Left lung (tissue), 10 donors: ENCODE measurements around the gene CACNA1C. TPM values are rescaled to one million over a fixed set of nuclear protein-coding genes. Genes with fewer than 3 reads are reported as not detected.

Source experiments
- ATAC-seq: fragments of 200-7000 bp; cut with Tn5 transposase; one replicate; pipeline ENCODE4 v1.9.1; 2020; ENCODE audit warnings: moderate library complexity
- DNase-seq, 4 donors: peaks; one replicate each; pipeline ENCODE4 v3.0.0-alpha.2; 2013 to 2020
- H3K27ac ChIP-seq, 2 donors: fragments of 200-600 bp; sonication (generic) in 1 of 2; one replicate each; pipeline versions ENCODE4 v1.5.0 to v1.8.0; 2020 to 2021
- H3K27me3 ChIP-seq, 2 donors: fragments of 200-600 bp; sonication (generic) in 1 of 2; one replicate each; pipeline versions ENCODE4 v1.5.0 to v1.8.0; 2020 to 2021
- H3K36me3 ChIP-seq, 2 donors: fragments of 200-600 bp; sonication (generic) in 1 of 2; one replicate each; pipeline versions ENCODE4 v1.5.0 to v1.8.0; 2020 to 2021
- H3K4me1 ChIP-seq, 2 donors: fragments of 200-600 bp; one replicate each; pipeline ENCODE4 v1.8.0; 2021
- H3K4me3 ChIP-seq, 2 donors: fragments of 200-600 bp; sonication (generic) in 1 of 2; one replicate each; pipeline versions ENCODE4 v1.5.0 to v1.8.0; 2020 to 2021; ENCODE audit warnings: mild to moderate bottlenecking in 1 of 2
- H3K9me3 ChIP-seq, 2 donors: fragments of 200-600 bp; sonication (generic) in 1 of 2; one replicate each; pipeline versions ENCODE4 v1.5.0 to v1.8.0; 2020 to 2021
- intact Hi-C, 2 donors: fragments of 100-400 bp; cut with DNase I; formaldehyde crosslinking; loops; one replicate each; pipeline versions ENCODE4 v1.11.2 to v1.14.2; 2022
- polyA plus RNA-seq, 6 donors: library from polyadenylated mRNA; unstranded; fragments of 120-200 nt; gene quantifications; one replicate each; pipeline ENCODE4 v1.2.1, GENCODE V29; 2013; ENCODE audit not compliant: insufficient read length in 6 of 6
- total RNA-seq, 2 donors: library from RNA; stranded (reverse); fragmentation: NEBNext Ultra II Directional; extraction: Animal tissue kit (Norgen Biotek cat#: 25700); gene quantifications; one replicate each; pipeline ENCODE4 v1.2.1, GENCODE V29; 2021
- TF ChIP-seq, protein P1 (sequence below), 2 donors: fragments of 200-600 bp; sonication (generic) in 1 of 2; IDR thresholded peaks; one replicate each; pipeline versions ENCODE4 v1.5.0 to v1.8.0; 2021; ENCODE audit warnings: antibody characterized with exemption in 2 of 2
- donor health status: DM: no; HTN: yes; CAD: no.
- donor health status: DM: no; HTN: no; CAD: no.

The CACNA1C gene
- total and polyA plus RNA-seq, 8 donors, result 11.9 to 21.9 (median 14.2) TPM

DNA sequence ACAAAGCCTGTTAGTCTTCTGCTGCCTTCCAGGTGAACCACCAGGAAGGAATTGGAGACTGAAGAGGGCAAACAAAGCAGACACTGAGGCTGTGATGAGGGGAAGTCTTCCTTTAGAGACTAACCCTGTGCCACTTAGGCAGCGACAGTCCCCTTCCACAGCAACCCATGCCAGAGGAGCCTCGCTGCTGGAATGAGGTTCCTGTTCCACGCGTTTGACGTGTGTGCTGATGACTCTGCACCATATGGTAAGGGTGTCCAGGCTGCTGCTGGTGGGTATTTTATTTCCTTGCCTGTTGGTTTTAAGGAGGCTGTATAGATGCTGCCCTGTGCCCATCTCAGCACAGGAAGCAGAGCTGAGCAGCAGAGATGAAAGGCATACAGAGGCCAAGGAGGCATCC is 380.1 kb downstream of the CACNA1C start:
- no peak for DNase-seq
- H3K27me3 ChIP-seq, result no peaks in the 10 kb centered on the region
- H3K27ac ChIP-seq, result no peak overlapping the region
- TF ChIP-seq, protein P1, sequence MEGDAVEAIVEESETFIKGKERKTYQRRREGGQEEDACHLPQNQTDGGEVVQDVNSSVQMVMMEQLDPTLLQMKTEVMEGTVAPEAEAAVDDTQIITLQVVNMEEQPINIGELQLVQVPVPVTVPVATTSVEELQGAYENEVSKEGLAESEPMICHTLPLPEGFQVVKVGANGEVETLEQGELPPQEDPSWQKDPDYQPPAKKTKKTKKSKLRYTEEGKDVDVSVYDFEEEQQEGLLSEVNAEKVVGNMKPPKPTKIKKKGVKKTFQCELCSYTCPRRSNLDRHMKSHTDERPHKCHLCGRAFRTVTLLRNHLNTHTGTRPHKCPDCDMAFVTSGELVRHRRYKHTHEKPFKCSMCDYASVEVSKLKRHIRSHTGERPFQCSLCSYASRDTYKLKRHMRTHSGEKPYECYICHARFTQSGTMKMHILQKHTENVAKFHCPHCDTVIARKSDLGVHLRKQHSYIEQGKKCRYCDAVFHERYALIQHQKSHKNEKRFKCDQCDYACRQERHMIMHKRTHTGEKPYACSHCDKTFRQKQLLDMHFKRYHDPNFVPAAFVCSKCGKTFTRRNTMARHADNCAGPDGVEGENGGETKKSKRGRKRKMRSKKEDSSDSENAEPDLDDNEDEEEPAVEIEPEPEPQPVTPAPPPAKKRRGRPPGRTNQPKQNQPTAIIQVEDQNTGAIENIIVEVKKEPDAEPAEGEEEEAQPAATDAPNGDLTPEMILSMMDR (IDR thresholded peaks at IDR 0.05), result no peak
- ATAC-seq, result no peak
- H3K4me3 ChIP-seq, result no peak overlapping the region
- H3K9me3 ChIP-seq, result no peaks in the 10 kb centered on the region
- intact Hi-C loops, result no loop called here
- no peaks in the 10 kb centered on the region for H3K36me3 ChIP-seq
- H3K4me1 ChIP-seq, result no peaks in the 10 kb centered on the region

DNA sequence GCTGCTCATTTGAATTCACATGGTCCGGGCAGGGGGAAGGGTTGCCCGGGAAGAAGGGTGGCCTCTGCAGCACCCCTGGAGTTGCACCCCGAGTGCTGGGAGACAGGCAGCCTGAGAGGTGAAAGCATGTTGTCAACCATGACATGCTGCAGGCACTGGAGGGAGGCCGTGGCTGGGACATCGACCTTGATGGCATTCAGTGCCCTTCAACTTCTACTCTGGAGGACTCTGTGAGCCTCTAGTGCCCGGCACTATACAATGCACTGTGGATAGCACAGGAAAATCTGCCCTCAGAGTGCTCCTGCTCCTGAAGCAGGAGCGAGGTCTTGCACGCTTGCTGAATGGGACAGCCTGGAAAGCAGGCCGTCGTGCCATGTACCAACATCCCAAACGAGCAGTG is 382.7 kb downstream of the CACNA1C start:
- no peaks in the 10 kb centered on the region for H3K4me1 ChIP-seq
- ATAC-seq, result no peak
- no peak overlapping the region for H3K4me3 ChIP-seq
- no peaks in the 10 kb centered on the region for H3K9me3 ChIP-seq
- no peak for DNase-seq
- no peak overlapping the region for H3K27ac ChIP-seq
- H3K36me3 ChIP-seq, result no peaks in the 10 kb centered on the region
- no peaks in the 10 kb centered on the region for H3K27me3 ChIP-seq
- intact Hi-C loops, result no loop called here
- TF ChIP-seq, protein P1 (IDR thresholded peaks at IDR 0.05), result no peak

DNA sequence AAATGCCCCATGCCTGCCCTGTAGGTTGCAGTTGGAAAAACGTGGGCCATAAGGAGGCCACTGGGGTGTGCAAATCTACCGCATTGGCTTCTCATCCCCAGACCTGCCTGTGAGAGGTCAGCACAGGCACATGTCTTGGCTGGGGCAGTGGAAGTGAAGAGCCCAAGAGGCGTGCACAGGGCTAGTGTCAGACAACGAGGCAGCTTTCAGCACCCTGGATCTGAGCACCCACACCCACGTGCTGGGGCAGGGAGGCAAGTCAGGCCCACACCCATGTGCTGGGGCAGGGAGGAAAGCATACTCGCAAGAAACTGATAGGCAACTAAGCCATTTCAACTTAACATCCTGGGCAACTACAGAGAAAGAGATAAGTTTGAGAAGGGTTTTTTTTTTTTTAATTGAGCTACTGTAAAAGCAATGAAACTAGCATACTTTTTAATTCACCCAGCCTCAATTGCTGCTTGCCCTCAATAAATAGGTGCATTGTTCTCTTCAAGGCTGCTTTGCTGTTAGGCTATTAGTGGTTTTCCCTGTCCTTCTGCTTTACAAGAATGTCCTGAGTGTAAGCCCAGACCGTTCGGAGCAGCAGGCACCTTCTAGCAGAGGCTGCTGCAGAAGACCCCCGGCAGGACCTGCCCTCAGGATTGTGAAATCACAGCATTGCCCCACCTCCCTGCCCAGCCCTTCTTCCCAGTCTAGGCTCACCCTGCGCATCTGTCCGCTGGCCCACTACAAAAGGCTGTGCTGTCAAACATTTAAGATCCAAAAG is 386.7 kb downstream of the CACNA1C start:
- Histone ChIP-seq H3K27me3 (no peaks in the 10 kb centered on the region), H3K36me3 (no peaks in the 10 kb centered on the region), H3K4me3 (no peak overlapping the region), H3K9me3 (no peaks in the 10 kb centered on the region), H3K27ac (no peak overlapping the region), H3K4me1 (no peaks in the 10 kb centered on the region)
- intact Hi-C loops, result no loop called here
- ATAC-seq, result peak; percentile 10
- TF ChIP-seq, protein P1 (IDR thresholded peaks at IDR 0.05), result no peak
- DNase-seq, result no peak

DNA sequence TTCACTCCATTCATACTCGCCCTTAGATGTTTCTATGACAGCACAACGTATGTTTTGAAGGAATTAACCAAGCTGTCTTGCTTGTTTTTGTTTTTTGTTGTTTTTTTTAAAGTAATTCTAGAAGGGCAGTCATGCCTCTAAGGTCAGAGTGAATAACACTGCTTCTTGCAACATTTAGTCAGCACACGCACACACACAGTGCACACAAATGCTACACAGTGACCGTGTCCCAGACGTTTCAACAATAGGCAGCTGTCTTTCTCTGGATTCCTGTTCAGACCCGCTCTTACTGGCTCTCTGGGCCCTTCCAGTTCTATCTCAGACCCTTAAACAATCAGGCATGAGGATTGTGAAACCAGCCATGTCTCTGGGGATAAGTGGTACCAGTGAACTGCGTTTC is 391.0 kb downstream of the CACNA1C start:
- no peaks in the 10 kb centered on the region for H3K36me3 ChIP-seq
- H3K27me3 ChIP-seq, result no peaks in the 10 kb centered on the region
- no peaks in the 10 kb centered on the region for H3K9me3 ChIP-seq
- DNase-seq (no peak), ATAC-seq (no peak)
- no peak overlapping the region for H3K27ac ChIP-seq
- TF ChIP-seq, protein P1 (IDR thresholded peaks at IDR 0.05), result no peak
- no peak overlapping the region for H3K4me3 ChIP-seq
- H3K4me1 ChIP-seq, result no peaks in the 10 kb centered on the region
- intact Hi-C loops, result no loop called here

DNA sequence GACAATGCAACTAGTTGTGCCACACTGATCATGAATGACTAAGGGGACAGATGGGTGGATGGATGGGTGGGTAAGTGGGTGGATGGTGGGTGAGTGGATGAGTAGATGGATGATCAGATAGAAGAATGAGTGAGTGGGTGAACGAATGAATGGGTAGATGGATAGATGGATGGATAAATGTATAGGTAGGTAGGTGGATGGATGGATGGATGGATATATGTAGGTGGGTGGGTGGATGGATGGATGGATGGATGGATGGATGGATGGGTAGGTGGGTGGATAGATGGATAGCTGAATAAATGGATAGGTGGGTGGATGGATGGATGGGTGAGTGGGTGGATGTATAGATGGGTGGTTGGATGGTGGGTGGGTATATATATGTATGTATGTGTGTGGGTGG is 393.2 kb downstream of the CACNA1C start:
- no peaks in the 10 kb centered on the region for H3K36me3 ChIP-seq
- H3K4me3 ChIP-seq, result no peak overlapping the region
- no peak for ATAC-seq
- TF ChIP-seq, protein P1 (IDR thresholded peaks at IDR 0.05), result no peak
- H3K27me3 ChIP-seq, result no peaks in the 10 kb centered on the region
- H3K4me1 ChIP-seq, result no peaks in the 10 kb centered on the region
- no peak overlapping the region for H3K27ac ChIP-seq
- DNase-seq, result no peak
- H3K9me3 ChIP-seq, result no peaks in the 10 kb centered on the region
- intact Hi-C loops, result no loop called here
